Lower lobe of right lung (tissue), 2 donors: ENCODE measurements around the gene AEN. TPM values are rescaled to one million over a fixed set of nuclear protein-coding genes. Genes with fewer than 3 reads are reported as not detected.
A peak's percentile ranks its signal among the peaks of the same experiment; 100 is the strongest.

Source experiments
- ATAC-seq, 2 donors: fragments of 200-7000 bp; cut with Tn5 transposase; one replicate each; pipeline ENCODE4 v1.9.1; 2020 to 2022; ENCODE audit warnings: mild to moderate bottlenecking in 2 of 2, moderate library complexity in 2 of 2
- DNase-seq: peaks from one replicate; pipeline ENCODE4 v3.0.0-alpha.2; 2020
- H3K27ac ChIP-seq: fragments of 200-600 bp; one replicate; pipeline ENCODE4 v1.8.0; 2022
- H3K27me3 ChIP-seq: fragments of 200-600 bp; one replicate; pipeline ENCODE4 v1.8.0; 2022; ENCODE audit warnings: low read depth
- H3K36me3 ChIP-seq: fragments of 200-600 bp; one replicate; pipeline ENCODE4 v1.8.0; 2022; ENCODE audit warnings: mild to moderate bottlenecking
- H3K4me1 ChIP-seq: fragments of 200-600 bp; one replicate; pipeline ENCODE4 v1.8.0; 2022
- H3K4me3 ChIP-seq: fragments of 200-600 bp; one replicate; pipeline ENCODE4 v1.8.0; 2022; ENCODE audit warnings: mild to moderate bottlenecking
- H3K9me3 ChIP-seq: fragments of 200-600 bp; one replicate; pipeline ENCODE4 v1.8.0; 2022
- CTCF ChIP-seq: fragments of 200-600 bp; IDR thresholded peaks from one replicate; pipeline ENCODE4 v1.8.0; 2022; ENCODE audit warnings: antibody characterized with exemption, mild to moderate bottlenecking
- intact Hi-C: fragments of 100-400 bp; cut with DNase I; formaldehyde crosslinking; loops from one replicate; pipeline ENCODE4 v1.11.0; 2022
- total RNA-seq: library from RNA; stranded (reverse); fragmentation: NEBNext Ultra II Directional; extraction: Animal tissue kit (Norgen Biotek cat#: 25700); gene quantifications from one replicate; pipeline ENCODE4 v1.2.1, GENCODE V29; 2021
- donor health status: DM: no; HTN: yes; CAD: no; lungs with severe emphysema.

The AEN gene
- total RNA-seq, 1 donor from 2014 or later, result 23.8 TPM

DNA sequence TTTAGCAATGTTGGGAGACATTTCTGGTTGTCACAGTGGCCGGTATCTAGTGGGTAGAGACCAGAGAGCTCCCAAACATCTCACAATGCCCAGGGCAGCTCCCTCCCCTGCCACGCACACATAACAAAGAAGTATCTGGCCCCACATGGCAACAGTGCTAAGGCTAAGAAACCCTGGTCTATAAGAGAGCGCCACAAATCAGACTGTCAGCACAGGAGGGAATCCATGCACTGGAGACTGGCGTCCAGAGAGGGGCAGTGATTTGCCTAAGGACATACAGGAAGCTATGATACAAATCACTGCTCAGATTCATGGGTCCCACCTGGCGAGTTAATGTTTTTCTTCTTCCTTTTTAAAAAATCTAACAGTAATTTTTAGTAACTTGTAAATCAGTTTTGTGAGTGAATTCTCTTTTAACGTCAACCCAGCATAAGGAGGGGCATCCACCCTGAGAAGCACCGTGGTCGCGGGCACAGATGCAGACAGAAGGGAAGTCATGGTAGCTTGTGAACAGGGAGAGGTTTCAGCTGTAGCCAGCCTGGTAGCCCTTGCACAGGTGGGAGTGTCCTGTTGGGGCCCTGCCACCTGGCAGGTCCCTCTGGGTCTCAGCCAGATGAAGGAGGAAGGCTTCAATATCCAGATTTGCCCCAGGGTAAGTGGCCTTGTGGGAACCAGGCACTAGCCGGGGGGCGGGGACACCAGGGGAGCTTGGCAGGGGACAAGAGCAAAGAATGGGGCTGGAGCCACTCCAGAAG is 26.4 kb downstream of the AEN start:
- no peak overlapping the region for H3K4me3 ChIP-seq
- no peaks in the 10 kb centered on the region for H3K9me3 ChIP-seq
- DNase-seq, result no peak
- peak; percentile 39 to 44 for ATAC-seq
- peaks cover 36% of the 10 kb centered on the region for H3K4me1 ChIP-seq
- no peak overlapping the region for H3K27ac ChIP-seq
- peaks cover 6% of the 10 kb centered on the region for H3K36me3 ChIP-seq
- no peak for TF ChIP-seq CTCF
- intact Hi-C loops, result no loop called here
- H3K27me3 ChIP-seq, result no peaks in the 10 kb centered on the region

DNA sequence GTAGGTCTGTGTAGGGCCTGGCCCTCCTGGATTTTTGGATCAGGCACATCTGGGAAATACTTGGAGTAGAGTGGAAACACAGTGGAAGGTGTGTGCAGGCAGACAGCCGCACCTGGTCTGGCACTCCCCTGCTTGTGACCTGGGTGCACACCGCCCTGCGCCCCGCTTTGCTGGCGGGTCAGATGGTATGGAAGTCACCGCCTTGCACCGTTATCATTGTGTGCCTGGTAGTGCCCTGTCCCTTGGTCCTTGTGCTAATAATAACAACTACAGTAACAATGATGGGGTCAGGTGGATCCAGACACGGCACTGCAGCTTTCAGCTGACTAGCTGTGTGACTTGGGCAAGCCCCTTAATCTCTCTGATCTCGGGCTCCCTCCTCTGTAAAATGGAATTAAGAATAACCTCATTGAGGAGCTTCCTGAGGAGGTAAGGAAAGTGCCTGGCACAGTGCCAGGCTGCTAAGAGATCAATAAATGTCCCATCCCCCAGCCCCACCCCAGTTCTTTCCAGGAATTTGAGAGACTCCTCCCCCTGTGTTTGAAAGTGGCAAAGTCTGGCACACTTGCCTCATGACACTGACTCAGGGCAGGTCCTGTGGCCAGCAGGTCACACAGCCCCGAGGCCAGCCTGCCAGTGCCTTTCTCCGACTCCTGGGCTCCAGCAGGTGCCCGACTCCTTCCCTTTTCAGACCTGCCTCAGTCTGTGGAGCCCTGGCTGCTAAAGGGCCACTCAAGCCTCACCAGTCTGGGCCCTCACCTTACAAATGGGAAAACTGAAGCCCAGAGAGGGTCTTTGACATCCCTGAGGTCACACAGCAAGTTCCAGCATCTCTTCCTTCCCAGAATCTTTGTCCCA is 27.4 kb downstream of the AEN start:
- ATAC-seq, result peak; percentile 33 to 65
- H3K27ac ChIP-seq, result peak overlapping the region; percentile 74
- intact Hi-C loops, result no loop called here

DNA sequence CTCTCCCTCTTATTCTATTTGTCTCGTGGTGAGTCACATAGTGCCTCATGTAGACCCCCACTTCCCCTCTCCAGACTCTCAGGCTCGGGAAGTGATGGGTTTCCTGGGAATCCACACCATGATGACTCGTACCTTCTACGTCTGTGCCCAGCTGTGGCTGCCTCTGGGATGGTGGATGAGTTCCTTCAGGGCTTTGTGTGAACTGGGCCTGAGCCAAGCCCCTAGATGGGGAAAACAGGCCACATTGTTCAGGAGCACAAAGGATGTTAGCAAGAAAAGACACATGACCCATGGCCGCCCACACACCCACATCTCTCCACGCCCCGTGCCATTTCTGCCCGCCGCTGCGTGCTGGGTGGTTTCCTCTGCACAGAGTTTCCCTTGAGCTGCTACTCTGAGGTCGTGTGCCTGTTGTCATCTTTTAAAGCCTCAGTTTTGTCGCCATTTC is 28.2 kb downstream of the AEN start:
- H3K27ac ChIP-seq, result peak overlapping the region; percentile 74
- DNase-seq, result no peak
- peak; percentile 47 to 53 for ATAC-seq
- peaks cover 6% of the 10 kb centered on the region for H3K36me3 ChIP-seq
- no peak for TF ChIP-seq CTCF
- no peak overlapping the region for H3K4me3 ChIP-seq
- no peaks in the 10 kb centered on the region for H3K9me3 ChIP-seq
- no peaks in the 10 kb centered on the region for H3K27me3 ChIP-seq
- intact Hi-C loops, result no loop called here
- H3K4me1 ChIP-seq, result peaks cover 36% of the 10 kb centered on the region

More for the DNA sequence above, 27.4 kb downstream of the AEN start:
- Histone ChIP-seq H3K27me3 (no peaks in the 10 kb centered on the region), H3K4me1 (peaks cover 36% of the 10 kb centered on the region), H3K4me3 (no peak overlapping the region), H3K9me3 (no peaks in the 10 kb centered on the region), H3K36me3 (peaks cover 6% of the 10 kb centered on the region)
- DNase-seq, result no peak
- no peak for TF ChIP-seq CTCF

DNA sequence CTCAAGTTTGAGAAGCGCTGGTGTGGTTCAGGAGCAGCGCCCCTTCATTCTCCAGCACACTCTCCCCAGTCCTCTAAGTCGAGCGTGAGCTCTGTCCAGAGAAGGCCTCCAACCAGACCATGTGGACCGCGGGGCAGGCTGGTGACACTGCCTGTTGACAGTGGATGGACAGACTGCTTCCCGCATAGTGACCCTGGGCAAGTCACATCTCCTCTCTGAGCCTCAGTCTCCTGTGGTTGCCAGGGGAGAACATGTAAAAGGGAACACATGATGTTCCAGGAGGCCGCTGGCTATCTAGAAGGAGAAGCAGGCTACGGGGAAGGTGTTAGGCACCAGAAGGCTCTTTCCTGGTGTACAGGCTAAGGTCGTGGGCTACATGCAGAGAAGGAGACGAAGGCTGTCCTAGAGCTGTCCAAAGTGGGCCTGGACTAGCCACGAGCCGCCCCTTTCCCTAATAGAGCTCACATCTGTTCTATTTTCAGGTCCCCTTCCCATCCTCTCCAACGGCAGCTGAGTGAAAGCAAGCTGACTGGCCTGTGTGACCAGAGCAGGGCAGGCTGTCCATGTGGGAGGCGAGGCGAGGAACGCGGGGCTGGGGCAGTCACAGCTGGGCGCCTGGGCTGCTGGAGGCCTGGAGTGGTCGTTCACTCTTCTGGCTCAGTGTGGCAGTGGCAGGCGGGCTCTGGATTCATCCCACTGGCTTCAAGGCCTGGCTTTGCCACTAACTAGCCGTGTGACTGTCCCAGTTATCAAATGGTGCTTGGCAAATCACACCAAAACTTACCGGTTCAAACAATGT is 28.8 kb downstream of the AEN start:
- no peak for DNase-seq
- TF ChIP-seq CTCF, result no peak
- ATAC-seq, result no peak
- no peaks in the 10 kb centered on the region for H3K9me3 ChIP-seq
- H3K27ac ChIP-seq, result peak overlapping the region; percentile 74
- H3K4me3 ChIP-seq, result no peak overlapping the region
- intact Hi-C loops, result no loop called here
- peaks cover 36% of the 10 kb centered on the region for H3K4me1 ChIP-seq
- H3K27me3 ChIP-seq, result no peaks in the 10 kb centered on the region
- peaks cover 6% of the 10 kb centered on the region for H3K36me3 ChIP-seq

DNA sequence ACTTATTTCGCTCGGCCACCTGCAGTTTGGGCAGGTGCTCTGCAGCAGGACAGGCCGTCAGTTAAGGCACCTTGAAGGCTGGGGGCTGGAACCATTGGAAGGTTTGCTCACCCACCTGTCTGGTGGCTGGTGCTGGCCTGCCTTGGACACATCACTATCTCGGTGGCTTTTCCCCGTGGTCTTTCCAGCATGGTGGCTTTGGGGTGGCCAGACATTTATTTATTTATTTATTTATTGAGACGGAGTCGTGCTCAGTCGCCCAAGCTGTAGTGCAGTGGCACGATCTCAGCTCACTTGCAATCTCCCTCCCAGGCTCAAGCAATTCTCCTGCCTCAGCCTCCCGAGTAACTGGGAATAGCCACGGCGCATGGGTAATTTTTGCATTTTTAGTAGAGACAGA is 29.4 kb downstream of the AEN start:
- intact Hi-C loops, result no loop called here
- DNase-seq (no peak), ATAC-seq (no peak)
- Histone ChIP-seq H3K27ac (no peak overlapping the region), H3K27me3 (no peaks in the 10 kb centered on the region), H3K4me1 (peaks cover 36% of the 10 kb centered on the region), H3K9me3 (no peaks in the 10 kb centered on the region), H3K4me3 (no peak overlapping the region), H3K36me3 (peaks cover 6% of the 10 kb centered on the region)
- no peak for TF ChIP-seq CTCF
